Measurements from ENCODE around the gene DAPK2.
"Not testable (repeated sequence)": the region's sequence is repeated elsewhere in the genome, so short reads cannot be mapped to it uniquely, and the experiment has no call there.

DAPK2 gene

DNA sequence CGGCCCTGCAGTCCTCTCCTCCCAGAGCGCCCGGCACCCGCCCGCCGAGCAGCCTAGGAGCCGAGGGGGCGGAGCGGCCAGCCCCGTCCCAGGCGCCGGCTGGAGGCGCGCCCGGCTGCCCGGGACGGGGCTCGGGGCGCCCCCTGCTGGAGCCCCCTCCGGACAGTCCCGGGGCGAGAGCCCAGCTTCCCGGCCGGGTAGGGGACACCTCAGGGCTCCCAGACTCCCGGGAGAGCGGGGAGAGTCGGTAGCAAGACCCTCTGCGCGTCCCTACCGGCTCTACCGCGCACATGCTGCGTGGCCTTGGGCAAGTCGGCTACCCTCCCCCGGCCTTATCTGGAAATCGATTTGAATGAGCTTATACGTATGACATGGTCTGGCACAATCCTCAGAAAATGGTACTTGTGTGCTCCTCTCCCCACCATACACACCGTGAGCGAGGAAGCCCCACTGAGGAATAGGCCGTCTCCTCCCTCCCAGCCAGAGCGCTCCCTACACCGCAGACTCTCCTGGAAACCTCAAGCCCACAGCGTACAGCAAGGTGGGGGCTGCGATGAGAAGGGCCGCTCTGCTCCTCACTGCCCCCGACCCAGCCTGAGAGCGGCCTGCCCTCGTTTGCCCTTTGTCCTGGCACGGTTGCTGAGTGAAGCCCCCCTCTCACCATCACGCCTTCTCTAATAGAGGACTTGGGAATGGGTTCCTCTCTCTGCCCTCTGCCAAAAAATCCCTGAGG lies at the start of gene DAPK2:
TSS of gene DAPK2 (minus strand) at position 65 of the 733 bp plus-strand sequence. CDS start 6,224 bp downstream, outside the sequence.
- peak; percentile 20 for DNase-seq (ENCODE audit: low spot score)

DNA sequence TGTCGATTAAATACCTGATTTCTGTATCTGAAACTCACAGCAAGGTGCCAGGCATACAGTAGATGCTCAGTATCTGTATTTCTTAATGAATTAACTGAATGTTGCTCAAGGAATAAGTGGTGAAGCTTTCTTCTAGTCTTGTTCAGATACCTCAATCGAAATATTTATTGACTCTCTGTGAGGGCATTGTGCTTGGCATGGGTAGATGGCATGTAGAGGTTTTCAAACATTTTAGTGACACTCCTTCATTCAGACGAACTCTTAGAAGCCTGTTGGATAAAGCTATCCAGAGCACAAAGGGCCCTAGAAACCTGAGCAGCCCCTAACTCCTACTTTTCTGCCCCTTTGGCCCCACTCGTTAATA lies 49.1 kb upstream of the DAPK2 start:
- DNase-seq (ENCODE audit: low spot score) = no peak

DNA sequence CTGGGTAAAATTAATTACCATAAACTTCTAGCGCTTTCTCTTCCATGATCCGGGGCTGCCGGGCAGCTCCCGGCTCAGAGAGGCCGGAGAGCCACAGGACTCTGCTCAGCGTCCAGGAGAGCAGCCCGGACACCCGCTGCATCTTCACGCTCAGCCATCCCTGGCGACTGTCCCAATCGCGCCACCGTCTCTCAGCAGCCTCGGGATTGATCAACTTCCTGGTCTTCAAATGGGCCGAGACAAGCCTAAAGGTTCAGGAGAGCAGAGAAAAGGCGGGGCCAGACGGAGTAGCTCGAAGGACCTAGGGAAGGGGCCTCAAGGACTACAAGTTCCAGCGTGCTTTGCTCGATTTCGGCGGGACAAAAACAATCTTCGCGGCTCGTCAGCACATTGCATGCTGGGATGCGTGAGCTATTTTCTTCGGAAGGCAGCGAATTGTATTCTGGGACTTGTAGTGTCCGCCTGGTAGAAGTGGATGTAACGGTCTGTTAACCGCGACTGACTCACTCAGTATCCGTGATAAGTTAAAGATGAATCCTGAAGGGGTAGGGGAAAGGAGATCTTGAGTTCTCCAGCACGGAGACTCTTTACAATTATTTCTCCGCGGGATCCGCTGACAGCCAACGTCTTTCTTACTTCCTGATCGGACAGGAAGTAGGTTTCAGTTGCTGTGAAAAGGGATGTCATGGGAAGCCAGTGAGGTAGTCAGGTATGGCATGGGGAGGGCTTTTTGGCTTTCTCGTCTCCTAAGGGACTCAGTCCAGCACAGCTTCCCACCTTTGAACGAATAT lies 47.5 kb upstream of the DAPK2 start, which contains the start of gene CIAO2A:
TSS of gene CIAO2A (minus strand) at position 212 of the 791 bp plus-strand sequence. CDS start at position 142, 70 bp downstream.
- DNase-seq (ENCODE audit: low spot score) = peak; percentile 100

DNA sequence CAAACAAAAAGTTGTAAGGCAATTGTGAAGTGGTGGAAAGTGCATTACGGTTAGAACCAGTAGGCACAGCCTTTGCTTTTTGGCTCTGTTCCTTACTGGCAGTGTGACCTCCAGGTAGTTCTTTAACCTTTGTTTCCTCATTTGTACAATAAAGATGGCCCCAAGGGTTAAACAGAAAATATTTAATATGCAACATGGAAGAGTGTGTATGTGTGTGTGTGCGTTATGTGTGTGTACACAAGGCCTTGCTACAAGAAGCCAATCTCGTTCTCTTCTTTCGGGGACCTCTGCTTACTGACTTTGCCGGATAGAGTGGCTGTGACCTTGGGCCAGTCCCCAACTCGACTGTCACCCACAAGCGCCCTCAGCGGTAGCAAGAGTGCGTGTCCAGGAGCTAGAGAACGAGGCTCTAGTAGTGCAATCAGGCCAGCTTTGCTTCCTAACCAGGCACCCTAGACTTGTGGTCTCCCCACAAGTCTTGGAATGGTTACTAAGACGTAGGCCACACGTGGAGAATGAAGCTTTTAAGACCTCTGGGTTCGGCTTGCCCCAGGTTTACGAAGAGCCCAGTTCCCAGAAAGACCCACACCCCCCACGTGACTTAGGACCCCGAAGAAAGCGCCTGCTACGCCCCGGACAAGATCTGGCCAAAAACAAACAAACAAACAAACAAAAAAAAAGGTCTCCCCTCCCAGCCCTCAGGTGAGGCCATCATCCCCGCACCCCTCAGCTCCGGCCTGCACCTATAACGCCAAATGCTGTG lies 46.8 kb upstream of the DAPK2 start:
- DNase-seq (ENCODE audit: low spot score) = peak; percentile 86

DNA sequence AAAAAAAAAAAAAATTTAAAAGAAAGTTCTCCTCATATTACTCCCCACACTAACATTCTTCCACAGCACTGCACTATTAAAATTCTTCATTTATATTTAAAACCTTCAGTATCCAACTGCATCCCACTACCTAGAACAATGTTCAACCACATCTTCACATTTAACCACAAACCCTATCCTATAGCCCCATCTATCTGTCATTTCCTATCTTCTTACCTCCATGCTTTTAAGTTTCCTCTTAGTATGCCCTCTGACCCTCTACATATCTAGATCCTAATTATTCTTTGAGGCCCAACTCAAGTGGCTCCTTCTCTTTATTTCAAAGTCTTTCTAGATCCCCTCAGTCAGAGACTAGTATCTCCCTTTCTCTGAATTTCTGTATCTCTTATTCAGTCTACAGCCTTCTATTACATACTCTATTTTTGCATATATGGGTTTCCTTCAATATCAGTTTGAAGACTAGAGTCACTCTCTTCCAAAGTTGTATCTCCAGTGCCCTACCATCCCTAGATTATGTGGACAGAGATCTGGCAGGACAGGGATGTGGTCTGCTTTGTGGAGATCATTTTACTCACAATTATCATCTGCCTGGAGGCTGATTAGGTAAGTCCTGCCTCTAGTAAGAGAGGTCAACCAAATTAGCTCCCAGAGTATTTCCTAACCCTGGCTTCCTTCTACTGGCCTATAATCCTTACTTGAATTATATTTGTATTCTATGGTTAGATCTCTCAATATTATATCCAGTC lies 46.0 kb upstream of the DAPK2 start:
- peak; percentile 67 for DNase-seq (ENCODE audit: low spot score)

DNA sequence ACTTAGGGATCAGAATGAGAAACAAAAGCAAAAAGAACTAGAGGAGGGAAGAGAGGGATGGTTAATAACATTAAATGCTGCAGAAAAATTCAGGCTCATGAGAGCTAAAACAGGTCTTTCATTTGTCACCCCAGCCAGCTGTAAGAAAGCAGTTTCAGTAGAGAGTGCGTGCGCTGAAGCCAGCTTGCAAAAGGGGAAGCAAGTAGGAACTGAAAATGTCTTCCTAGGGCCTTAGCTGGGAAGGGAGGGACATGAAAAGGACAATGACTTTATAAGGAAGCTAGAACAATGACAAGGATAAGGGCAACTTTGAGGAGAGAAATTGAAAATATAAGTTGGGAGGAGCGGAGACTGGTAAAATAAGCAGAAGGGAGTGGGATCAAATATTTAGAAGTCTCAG lies 44.2 kb upstream of the DAPK2 start:
- peak; percentile 53 for DNase-seq (ENCODE audit: low spot score)

DNA sequence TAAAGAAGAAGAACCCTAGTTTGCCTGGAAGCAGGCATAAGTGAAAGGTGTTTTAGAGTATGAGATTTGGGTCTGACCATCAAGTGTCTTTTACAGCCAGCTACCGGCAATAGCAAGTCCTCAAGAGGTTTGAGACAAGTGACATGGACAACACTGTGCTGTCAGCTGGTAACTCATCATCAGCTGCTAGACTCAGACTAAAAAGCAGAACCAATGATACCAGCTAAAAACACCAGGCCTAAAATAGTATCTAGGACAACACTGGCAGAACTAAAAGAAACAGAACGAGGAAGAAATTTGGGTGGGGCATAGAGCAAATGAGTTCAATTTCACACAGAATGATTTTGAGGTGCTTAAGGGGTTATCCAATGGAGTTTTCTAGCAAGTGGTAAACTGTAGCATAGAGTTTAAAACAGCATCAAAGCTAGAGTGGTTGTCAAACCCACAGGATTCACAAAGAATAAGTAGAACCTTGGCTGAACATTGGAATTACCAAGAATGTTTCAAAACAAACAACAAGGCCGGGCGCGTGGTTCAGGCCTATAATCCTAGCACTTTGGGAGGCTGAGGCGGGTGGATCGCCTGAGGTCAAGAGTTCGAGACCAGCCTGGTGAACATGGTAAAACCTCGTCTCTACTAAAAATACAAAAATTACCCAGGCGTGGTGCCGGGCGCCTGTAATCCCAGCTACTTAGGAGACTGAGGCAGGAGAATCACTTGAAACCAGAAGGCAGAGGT lies 43.4 kb upstream of the DAPK2 start:
- peak; percentile 67 for DNase-seq (ENCODE audit: low spot score)

DNA sequence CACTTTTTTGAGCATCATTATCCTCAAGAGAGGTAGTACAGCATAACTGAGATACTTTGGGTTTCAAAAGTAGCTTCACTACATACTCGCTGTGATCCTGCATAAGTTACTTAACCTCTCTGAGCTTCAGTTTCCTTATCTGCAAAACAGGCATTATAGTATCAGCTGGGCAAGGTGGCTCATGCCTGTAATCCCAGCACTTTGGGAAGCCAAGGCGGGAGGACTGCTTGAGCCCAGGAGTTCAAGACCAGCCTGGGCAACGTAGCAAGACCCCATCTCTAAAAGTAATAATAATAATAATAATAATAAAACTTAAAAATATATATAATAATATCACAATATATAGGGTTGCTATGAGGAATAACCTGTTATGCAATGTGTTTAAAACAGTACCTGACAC lies 36.5 kb upstream of the DAPK2 start:
- DNase-seq (ENCODE audit: low spot score) = no peak

DNA sequence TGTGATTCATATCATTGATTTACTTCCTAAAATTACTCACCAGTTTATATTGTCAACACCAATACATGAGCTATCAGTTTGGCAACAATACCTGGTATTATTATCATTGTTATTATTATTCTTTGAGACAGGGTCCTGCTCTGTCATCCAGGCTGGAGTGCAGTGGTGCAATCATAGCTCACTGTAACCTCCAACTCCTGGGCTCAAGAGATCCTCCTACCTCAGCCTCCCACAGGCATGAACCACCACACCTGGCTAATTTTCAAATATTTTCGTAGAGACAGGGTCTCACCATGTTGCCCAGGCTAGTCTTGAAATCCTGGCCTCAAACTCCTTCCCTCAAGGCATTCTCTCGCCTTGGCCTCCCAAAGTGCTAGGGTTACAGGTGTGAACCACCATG lies 27.2 kb upstream of the DAPK2 start:
- DNase-seq (ENCODE audit: low spot score) = not testable (repeated sequence)

DNA sequence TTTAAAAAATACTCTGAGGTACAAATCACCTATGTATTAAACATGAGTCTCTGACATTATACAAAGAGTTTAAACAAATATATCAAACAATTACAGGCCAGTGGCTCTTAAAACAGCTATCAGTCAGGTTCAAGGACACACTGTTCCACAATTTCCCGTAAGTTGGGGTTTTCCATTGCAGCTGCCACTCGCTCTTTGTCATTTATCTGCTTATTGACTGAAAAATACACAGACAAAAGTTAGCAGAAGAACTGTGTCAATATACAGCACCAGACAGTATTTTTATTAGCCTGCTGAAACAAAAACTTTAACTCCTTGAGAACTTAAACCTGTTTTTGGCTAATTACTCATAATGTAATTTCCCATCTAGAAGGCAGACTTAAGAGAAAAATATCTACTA lies 26.5 kb upstream of the DAPK2 start:
- DNase-seq (ENCODE audit: low spot score) = no peak

DNA sequence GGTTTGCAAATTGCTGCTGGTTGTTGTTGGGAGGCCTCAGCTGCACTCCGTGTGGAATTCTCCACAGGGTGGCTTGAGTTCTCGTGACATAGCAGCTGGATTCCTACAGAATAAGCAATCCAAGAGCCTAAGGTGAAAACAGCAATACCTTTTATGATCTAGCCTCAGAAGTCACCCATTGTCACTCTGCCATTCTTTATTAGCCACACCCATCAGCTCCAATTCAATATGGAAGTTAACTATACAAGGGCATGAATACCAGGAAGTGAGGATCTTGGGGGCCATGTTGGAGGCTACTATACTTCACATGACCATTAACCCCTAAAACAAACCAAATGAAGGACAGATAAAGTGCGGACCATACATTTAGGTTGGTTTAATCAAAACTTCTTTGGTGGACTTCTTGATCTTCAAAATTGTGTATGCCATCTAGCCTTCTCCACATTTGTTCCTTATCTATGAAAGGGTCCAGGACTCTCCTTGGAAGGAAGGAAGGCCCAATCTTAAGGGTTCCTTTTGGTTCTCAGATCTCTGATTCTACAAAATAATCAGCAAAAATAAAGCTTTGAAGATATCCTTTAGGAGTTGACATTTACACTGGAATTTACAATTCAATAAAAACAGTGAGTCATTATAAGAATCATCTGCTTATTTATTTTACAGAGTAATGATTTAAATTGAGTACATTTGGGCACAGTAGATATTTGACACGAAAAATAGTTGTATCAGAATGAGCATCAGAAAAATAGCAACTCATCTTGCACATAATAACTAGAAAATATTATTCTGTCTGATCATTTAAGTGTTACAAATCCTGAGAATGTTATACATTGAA lies 25.9 kb upstream of the DAPK2 start:
- DNase-seq (ENCODE audit: low spot score) = no peak

DNA sequence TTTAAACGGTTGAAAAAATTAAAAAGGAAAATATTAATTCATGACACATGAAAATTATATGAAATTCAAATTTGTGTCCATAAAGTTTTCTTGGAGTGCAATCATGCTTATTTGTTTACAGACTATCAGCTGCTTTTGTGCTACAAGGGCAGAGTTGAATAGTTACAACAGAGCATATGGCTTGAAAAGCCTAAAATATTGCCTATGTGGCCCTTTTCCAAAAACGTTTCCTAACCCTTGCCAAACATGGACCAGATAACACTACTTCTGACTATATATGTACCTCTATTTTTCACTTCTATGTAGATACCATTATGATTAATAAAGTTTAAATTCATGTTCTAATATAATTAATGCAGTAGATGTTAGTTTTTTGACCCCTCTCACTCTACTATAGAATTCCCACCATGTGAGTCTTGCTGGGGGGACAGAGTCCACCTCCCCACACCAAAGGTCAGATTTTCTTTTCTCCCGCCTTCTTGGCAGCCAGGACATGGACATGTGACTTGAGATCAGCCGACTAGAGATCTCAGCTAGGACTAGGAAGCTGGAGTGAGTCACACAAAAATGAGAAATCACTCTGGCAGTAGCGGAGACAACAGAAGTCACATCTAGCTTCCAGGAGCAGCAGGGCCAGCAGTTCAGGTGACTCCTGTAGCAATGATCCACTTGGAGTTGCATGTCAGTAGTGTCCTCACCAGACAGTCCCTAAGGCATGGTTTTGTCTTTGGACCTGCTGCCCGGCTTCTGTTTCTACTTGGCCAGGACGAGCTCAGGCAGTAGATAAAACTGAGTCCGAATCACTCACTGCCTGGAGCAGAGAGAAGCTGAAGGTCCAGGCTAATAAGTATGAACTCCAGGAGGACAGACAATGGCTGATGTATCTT lies 24.9 kb upstream of the DAPK2 start:
- no peak for DNase-seq (ENCODE audit: low spot score)

DNA sequence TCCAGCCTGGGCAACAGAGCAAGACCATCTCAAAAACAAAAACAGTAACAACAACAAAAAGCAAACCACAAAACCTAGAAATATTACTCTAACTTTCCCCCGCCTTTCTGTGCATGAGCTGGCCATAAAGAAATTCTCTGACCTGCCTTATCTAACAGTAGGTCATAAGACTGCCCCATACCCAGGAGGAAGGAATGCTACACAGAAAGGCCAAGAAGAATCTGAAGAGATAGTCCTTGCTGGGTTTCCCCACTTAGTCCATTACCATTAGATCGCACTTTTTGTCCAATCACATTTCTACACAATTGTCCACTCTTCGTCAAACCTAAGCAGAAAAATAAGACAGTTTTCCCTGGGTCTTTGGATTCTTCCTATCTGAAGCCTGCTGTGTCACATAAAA lies 23.8 kb upstream of the DAPK2 start:
- DNase-seq (ENCODE audit: low spot score) = no peak

DNA sequence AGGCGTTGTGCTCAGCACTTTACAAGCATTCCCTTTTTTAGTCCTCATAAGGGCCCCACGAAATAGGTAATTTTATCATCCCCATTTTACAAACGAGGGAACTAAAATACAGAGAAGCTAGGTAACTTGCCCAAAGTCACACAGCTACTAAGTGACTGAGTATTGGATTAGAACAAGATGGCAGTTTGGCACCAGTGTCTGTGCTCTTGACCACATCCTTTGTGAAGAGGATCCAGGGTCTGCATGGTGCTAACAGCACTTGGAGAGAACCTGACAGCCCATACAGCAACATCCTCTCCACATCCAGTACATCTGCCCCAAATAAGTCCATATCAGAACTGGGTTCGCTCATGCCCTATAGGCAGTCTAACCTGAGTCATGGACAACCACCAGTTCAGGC lies 21.8 kb upstream of the DAPK2 start:
- DNase-seq (ENCODE audit: low spot score) = no peak

DNA sequence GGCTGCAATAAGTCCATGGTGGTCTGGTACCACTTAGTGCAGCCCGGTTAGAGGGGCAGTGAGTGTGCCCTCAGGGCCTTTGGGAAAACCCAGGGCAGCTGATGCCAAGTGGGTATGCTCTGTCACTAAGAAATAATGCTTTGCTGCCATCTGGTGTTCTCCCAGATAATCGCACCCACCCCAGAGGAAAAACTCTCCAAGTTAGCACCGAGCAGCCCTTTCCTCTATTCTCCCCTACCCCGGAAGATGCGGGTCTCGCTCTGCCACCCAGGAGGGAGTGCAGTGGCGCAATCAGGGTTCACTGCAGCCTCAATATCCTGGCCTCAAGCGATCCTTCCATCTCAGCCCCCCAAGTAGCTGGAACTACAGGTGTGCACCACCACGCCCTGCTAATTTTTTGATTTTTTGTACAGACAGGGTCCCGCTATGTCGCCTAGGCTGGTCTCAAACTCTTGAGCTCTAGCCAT lies 21.3 kb upstream of the DAPK2 start:
- DNase-seq (ENCODE audit: low spot score) = peak; percentile 84

DNA sequence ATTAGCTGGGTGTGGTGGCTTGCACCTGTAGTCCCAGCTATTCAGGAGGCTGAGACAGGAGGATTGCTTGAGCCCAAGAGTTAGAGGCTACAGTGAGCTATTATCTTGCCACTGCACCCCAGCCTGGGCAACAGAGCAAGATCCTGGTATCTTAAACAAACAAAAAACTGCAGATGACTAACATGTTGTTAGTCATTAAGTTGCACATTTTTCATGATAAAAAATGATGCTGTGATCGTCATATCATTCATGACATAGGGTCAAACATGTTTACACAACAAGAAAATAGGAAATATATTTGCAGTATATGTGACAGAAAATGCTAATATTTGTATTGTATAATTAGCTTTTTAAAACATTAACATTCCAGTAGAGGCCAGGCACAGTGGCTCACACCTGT lies 20.2 kb upstream of the DAPK2 start:
- no peak for DNase-seq (ENCODE audit: low spot score)

DNA sequence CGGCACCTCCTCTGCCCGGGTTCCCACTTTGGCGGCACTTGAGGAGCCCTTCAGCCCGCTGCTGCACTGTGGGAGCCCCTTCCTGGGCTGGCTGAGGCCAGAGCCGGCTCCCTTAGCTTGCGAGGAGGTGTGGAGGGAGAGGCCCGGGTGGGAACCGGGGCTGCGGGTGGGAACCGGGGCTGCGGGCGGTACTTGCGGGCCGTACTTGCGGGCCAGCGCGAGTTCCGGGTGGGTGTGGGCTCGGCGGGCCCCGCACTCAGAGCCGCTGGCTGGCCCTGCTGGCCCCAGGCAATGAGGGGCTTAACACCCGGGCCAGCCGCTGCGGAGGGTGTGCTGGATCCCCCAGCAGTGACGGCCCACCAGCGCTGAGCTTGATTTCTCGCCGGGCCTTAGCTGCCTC lies 14.4 kb upstream of the DAPK2 start:
- no peak for DNase-seq (ENCODE audit: low spot score)

DNA sequence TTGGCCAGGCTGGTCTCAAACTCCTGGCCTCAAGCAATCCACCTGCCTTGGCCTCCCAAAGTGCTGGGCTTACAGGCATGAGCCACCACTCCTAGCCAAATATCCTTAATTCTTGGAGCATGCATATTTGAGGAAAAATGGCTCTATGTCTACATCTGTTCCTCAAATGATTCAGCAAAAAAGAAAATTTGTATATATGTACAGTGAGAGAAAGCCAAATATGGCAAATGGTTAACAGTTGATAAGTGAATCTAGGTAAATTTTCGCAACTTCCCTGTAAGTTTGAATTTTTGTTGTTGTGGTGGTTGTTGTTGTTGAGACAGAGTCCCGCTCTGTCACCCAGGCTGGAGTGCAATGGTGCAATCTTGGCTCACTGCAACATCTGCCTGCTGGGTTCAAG lies 12.8 kb upstream of the DAPK2 start:
- not testable (repeated sequence) for DNase-seq (ENCODE audit: low spot score)

DNA sequence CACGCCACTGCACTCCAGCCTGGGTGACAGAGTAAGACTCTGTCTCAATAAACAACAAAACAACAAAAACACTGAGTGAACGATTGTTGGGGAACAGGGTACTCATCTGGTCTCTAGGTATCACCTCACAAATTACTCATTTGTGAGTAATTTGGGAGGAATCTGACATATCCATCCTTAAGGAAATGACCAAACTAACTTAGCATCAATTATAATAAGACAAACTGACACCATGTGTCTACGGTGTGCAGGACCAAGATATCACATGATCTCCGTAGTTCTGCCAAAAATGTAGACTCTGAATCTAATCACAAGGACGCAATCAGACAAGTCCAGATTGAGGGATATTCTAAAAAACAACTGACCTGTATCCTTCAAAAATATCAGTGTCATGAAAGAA lies 12.0 kb upstream of the DAPK2 start:
- no peak for DNase-seq (ENCODE audit: low spot score)

Measured in NAMALWA (cell line).